Measurements from ENCODE around the gene BRME1. TPM values are rescaled to one million over a fixed set of nuclear protein-coding genes. Genes with fewer than 3 reads are reported as not detected.

The BRME1 gene
- total and polyA plus RNA-seq, 2 of the 13 experiments (the other 11 are each of a cell fraction or from before 2014, with no cell fraction given), result 0.74 to 1.5 TPM

DNA sequence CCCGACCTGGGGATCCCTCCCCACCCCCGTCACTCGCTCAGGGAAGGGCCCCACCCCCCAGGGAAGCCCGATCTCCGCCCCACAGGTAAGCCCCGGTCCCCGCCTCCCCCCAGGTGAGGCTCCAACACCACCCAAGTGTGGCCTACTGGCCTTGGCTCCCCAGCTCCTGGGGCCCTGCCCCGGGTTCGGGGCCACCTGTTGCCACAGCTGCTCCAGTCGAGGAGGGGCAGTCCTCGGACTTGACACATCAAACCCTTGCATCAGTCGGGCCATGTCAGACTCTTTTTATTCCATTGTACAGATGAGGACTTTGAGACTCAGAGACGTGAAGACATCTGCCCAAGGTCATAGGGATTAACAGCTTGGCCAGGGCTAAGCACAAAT, 596 bp upstream of the BRME1 start (continued):
- TF ChIP-seq, protein P1, sequence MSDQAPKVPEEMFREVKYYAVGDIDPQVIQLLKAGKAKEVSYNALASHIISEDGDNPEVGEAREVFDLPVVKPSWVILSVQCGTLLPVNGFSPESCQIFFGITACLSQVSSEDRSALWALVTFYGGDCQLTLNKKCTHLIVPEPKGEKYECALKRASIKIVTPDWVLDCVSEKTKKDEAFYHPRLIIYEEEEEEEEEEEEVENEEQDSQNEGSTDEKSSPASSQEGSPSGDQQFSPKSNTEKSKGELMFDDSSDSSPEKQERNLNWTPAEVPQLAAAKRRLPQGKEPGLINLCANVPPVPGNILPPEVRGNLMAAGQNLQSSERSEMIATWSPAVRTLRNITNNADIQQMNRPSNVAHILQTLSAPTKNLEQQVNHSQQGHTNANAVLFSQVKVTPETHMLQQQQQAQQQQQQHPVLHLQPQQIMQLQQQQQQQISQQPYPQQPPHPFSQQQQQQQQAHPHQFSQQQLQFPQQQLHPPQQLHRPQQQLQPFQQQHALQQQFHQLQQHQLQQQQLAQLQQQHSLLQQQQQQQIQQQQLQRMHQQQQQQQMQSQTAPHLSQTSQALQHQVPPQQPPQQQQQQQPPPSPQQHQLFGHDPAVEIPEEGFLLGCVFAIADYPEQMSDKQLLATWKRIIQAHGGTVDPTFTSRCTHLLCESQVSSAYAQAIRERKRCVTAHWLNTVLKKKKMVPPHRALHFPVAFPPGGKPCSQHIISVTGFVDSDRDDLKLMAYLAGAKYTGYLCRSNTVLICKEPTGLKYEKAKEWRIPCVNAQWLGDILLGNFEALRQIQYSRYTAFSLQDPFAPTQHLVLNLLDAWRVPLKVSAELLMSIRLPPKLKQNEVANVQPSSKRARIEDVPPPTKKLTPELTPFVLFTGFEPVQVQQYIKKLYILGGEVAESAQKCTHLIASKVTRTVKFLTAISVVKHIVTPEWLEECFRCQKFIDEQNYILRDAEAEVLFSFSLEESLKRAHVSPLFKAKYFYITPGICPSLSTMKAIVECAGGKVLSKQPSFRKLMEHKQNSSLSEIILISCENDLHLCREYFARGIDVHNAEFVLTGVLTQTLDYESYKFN (CRISPR knock-in tag; conservative IDR thresholded peaks at IDR 0.05), result no peak

DNA sequence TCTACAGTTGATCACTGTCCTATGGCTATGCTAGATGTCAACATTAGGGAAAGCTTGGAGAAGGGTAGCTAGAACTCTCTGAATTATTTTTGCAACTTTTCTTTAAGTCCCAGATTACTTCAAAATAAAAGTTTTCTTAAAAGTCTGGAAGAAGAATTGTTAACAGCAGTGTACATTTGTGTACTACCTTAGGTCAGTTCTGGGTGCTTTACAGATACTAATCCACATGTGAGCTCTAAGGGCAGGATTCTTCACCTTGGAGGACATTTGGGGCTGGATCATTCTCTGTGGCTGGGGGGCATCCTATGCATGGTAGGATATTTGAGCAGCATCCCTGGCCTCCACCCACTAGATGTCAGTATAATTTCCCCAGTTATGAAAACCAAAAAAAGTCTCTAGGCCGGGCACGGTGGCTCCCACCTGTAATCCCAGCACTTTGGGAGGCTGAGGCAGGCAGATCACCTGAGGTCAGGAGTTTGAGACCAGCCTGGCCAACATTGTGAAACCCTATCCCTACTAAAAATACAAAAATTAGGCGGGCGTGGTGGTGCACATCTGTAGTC, 2.8 kb downstream of the BRME1 start:
- no peak overlapping the region for H3K9ac ChIP-seq (ENCODE audit: insufficient read depth, low read depth, low read length)
- in situ Hi-C loops (cut with HindIII; ENCODE audit: extremely low pct_ligation_motif_present, low pct_unique_long_range_greater_than_20kb) (no loop called here), intact Hi-C loops (cut with micrococcal nuclease; ENCODE audit: unreplicated experiment) (no loop called here)
- BruUV-seq (replicated peaks), result no TSS peak
- CTCF ChIA-PET (ENCODE audit: low intra/inter-chr PET ratio, low total read pairs), result interaction anchor here (1.4 to 1.6 kb wide), 2 partner anchors 22 to 23 kb away, joined by 3 to 4 read pairs; no protein-coding TSS in a partner anchor
- POLR2A ChIA-PET, result no interaction called here
- no peak overlapping the region for H3K27ac ChIP-seq (ENCODE audit: extremely low read length, insufficient read depth, low read length)
- no peaks in the 10 kb centered on the region for H3K36me3 ChIP-seq (replicated peaks in 1 of 2; ENCODE audit: control insufficient read depth in 1 of 2, insufficient read depth in 2 of 2, low read length in 2 of 2)
- H3K4me2 ChIP-seq (ENCODE audit: low read depth, low read length), result no peak overlapping the region
- H3K9me3 ChIP-seq (ENCODE audit: low read length), result no peaks in the 10 kb centered on the region
- no peaks in the 10 kb centered on the region for H3K79me2 ChIP-seq (ENCODE audit: insufficient read depth, low read length)
- no peaks in the 10 kb centered on the region for H4K20me1 ChIP-seq (ENCODE audit: insufficient read depth, low read length)
- ATAC-seq, result no peak
- peaks cover 50% of the 10 kb centered on the region for H3K4me1 ChIP-seq (ENCODE audit: insufficient read depth, low read length)
- no peak for DNase-seq (ENCODE audit: low spot score)
- H2AFZ ChIP-seq (ENCODE audit: low read length), result no peak overlapping the region
- 53% methylated on average over 4 of the region's 4 CpGs for WGBS (ENCODE audit: low lambda C conversion rate)
- H3K27me3 ChIP-seq (ENCODE audit: control insufficient read depth in 1 of 2, insufficient read depth in 2 of 2, low read length in 2 of 2), result no peaks in the 10 kb centered on the region
- FAIRE-seq, result peak; percentile 23
- H3K4me3 ChIP-seq (replicated peaks in 1 of 3; ENCODE audit: insufficient read depth in 1 of 3, low read depth in 2 of 3, low read length in 3 of 3), result no peak overlapping the region
- TF ChIP-seq ZNF292 (CRISPR knock-in tag; IDR thresholded peaks at IDR 0.05; ENCODE audit: borderline replicate concordance, low read depth) (no peak), FOSL2 (CRISPR knock-in tag; IDR thresholded peaks at IDR 0.05) (no peak), STAG1 (CRISPR knock-in tag; IDR thresholded peaks at IDR 0.05) (peak; percentile 14; the same call in 1 of the 2 replicates), CENPT (CRISPR knock-in tag; IDR thresholded peaks at IDR 0.05; ENCODE audit: low read depth) (no peak), KAT8 (CRISPR knock-in tag; IDR thresholded peaks at IDR 0.05) (peak; percentile 69), SOX13 (IDR thresholded peaks at IDR 0.05) (no peak), SOX13 (CRISPR knock-in tag; conservative IDR thresholded peaks at IDR 0.05 in 1 of 2, IDR thresholded peaks at IDR 0.05 in 1 of 2) (no peak), TEAD3 (CRISPR knock-in tag; optimal IDR thresholded peaks at IDR 0.05; ENCODE audit: borderline replicate concordance) (no peak), MIER3 (CRISPR knock-in tag; IDR thresholded peaks at IDR 0.05; ENCODE audit: borderline replicate concordance) (no peak), ZNF460 (CRISPR knock-in tag; IDR thresholded peaks at IDR 0.05; ENCODE audit: borderline replicate concordance) (peak; percentile 94), THAP11 (CRISPR knock-in tag; IDR thresholded peaks at IDR 0.05) (peak; percentile 82), TGIF2 (CRISPR knock-in tag; IDR thresholded peaks at IDR 0.05) (no peak)
- TF ChIP-seq, protein P2, sequence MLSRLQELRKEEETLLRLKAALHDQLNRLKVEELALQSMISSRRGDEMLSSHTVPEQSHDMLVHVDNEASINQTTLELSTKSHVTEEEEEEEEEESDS (CRISPR knock-in tag; IDR thresholded peaks at IDR 0.05; ENCODE audit: borderline replicate concordance), result no peak
- TF ChIP-seq, protein P3, sequence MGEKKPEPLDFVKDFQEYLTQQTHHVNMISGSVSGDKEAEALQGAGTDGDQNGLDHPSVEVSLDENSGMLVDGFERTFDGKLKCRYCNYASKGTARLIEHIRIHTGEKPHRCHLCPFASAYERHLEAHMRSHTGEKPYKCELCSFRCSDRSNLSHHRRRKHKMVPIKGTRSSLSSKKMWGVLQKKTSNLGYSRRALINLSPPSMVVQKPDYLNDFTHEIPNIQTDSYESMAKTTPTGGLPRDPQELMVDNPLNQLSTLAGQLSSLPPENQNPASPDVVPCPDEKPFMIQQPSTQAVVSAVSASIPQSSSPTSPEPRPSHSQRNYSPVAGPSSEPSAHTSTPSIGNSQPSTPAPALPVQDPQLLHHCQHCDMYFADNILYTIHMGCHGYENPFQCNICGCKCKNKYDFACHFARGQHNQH (CRISPR knock-in tag; IDR thresholded peaks at IDR 0.05), result 0 out of 2 replicates have a peak, but pooled peaks have one; percentile 13
- TF ChIP-seq, protein P4, sequence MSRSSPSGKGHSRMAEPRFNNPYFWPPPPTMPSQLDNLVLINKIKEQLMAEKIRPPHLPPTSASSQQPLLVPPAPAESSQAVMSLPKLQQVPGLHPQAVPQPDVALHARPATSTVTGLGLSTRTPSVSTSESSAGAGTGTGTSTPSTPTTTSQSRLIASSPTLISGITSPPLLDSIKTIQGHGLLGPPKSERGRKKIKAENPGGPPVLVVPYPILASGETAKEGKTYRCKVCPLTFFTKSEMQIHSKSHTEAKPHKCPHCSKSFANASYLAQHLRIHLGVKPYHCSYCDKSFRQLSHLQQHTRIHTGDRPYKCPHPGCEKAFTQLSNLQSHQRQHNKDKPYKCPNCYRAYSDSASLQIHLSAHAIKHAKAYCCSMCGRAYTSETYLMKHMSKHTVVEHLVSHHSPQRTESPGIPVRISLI (CRISPR knock-in tag; IDR thresholded peaks at IDR 0.05; ENCODE audit: borderline replicate concordance), result peak; percentile 57; the same call in 1 of the 2 replicates
- TF ChIP-seq, protein P5, sequence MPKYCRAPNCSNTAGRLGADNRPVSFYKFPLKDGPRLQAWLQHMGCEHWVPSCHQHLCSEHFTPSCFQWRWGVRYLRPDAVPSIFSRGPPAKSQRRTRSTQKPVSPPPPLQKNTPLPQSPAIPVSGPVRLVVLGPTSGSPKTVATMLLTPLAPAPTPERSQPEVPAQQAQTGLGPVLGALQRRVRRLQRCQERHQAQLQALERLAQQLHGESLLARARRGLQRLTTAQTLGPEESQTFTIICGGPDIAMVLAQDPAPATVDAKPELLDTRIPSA (CRISPR knock-in tag; IDR thresholded peaks at IDR 0.05; ENCODE audit: borderline replicate concordance), result no peak
